Measurements from ENCODE around the gene AIFM1. TPM values are rescaled to one million over a fixed set of nuclear protein-coding genes. Genes with fewer than 3 reads are reported as not detected.
A peak's percentile ranks its signal among the peaks of the same experiment; 100 is the strongest.

Gene AIFM1
- total and polyA plus RNA-seq, 2 experiments from 2014 or later = 29.6 to 47.3 TPM

- no peaks in the 10 kb centered on the region for H3K36me3 ChIP-seq (ENCODE audit: insufficient read depth)
- no peaks in the 10 kb centered on the region for H3K9me3 Mint-ChIP-seq
- H3K27me3 Mint-ChIP-seq (ENCODE audit: insufficient read depth, low read depth, poor library complexity) = peaks cover 11% of the 10 kb centered on the region
- peak overlapping the region; percentile 66 for H3K4me2 ChIP-seq
- DNase-seq (ENCODE audit: low spot score) = peak; percentile 66
- peak overlapping the region; percentile 55 for H3K4me3 ChIP-seq
- no peaks in the 10 kb centered on the region for H3K9me2 ChIP-seq (ENCODE audit: insufficient read depth)
- H3K27me3 ChIP-seq (ENCODE audit: insufficient read depth) = peaks cover 18% of the 10 kb centered on the region
- ATAC-seq = peak; percentile 82
- no peaks in the 10 kb centered on the region for H3K79me2 ChIP-seq (replicated peaks; ENCODE audit: insufficient read depth)
- no peaks in the 10 kb centered on the region for H4K20me1 ChIP-seq (replicated peaks; ENCODE audit: insufficient read depth)
- H3K27ac ChIP-seq (ENCODE audit: low read depth) = no peak overlapping the region
- no peaks in the 10 kb centered on the region for H3F3A ChIP-seq (replicated peaks; ENCODE audit: low read depth)
- H3K4me3 Mint-ChIP-seq = peak overlapping the region; percentile 72; the same call in 2 of the 3 replicates
- H3K36me3 Mint-ChIP-seq (ENCODE audit: low read depth) = peaks cover 2% of the 10 kb centered on the region; the same call in 1 of the 3 replicates
- H2AFZ ChIP-seq = peak overlapping the region; percentile 32; the same call in 1 of the 2 replicates
- no peak overlapping the region for H3K27ac Mint-ChIP-seq
- H3K4me1 Mint-ChIP-seq = peaks cover 14% of the 10 kb centered on the region; the same call in 2 of the 3 replicates
- TF ChIP-seq JUNB (IDR thresholded peaks at IDR 0.05; ENCODE audit: unreplicated experiment) = no peak
- peak; percentile 45 to 68 for TF ChIP-seq CTCF (conservative IDR thresholded peaks at IDR 0.05; ENCODE audit: low read depth in 2 of 2)
- no peak for TF ChIP-seq NANOG (IDR thresholded peaks at IDR 0.05; ENCODE audit: borderline replicate concordance)
- no peak for TF ChIP-seq REST (IDR thresholded peaks at IDR 0.05; ENCODE audit: unreplicated experiment)
- no peak for TF ChIP-seq CREB1 (CRISPR knock-in tag; IDR thresholded peaks at IDR 0.05; ENCODE audit: low read depth)
- TF ChIP-seq EZH2phosphoT487 (IDR thresholded peaks at IDR 0.05; ENCODE audit: unreplicated experiment) = no peak
- no peaks in the 10 kb centered on the region for H3K4me1 ChIP-seq (ENCODE audit: insufficient read depth)
Observed at GRCh38 chrX:130120746-130121504, 44.7 kb downstream of the AIFM1 start.

GRCh38 chrX:130120321-130120731, 45.3 kb downstream of the AIFM1 start:
- peak; percentile 60 for DNase-seq (ENCODE audit: low spot score)
- H3K4me3 Mint-ChIP-seq = peak overlapping the region; percentile 72

More at GRCh38 chrX:130120321-130120731, 45.3 kb downstream of the AIFM1 start:
- Histone ChIP-seq H3F3A (replicated peaks; ENCODE audit: low read depth) (no peaks in the 10 kb centered on the region), H3K4me1 (ENCODE audit: insufficient read depth) (no peaks in the 10 kb centered on the region), H2AFZ (peak overlapping the region; percentile 32; the same call in 1 of the 2 replicates), H3K4me2 (peak overlapping the region; percentile 66), H4K20me1 (replicated peaks; ENCODE audit: insufficient read depth) (no peaks in the 10 kb centered on the region), H3K36me3 (ENCODE audit: insufficient read depth) (no peaks in the 10 kb centered on the region), H3K27me3 (ENCODE audit: insufficient read depth) (peaks cover 18% of the 10 kb centered on the region), H3K4me3 (peak overlapping the region; percentile 55), H3K79me2 (replicated peaks; ENCODE audit: insufficient read depth) (no peaks in the 10 kb centered on the region), H3K9me2 (ENCODE audit: insufficient read depth) (no peaks in the 10 kb centered on the region), H3K27ac (ENCODE audit: low read depth) (no peak overlapping the region)
- Mint-ChIP-seq H3K27me3 (ENCODE audit: insufficient read depth, low read depth, poor library complexity) (peaks cover 13% of the 10 kb centered on the region), H3K9me3 (no peaks in the 10 kb centered on the region), H3K27ac (no peak overlapping the region), H3K4me1 (peaks cover 14% of the 10 kb centered on the region; the same call in 2 of the 3 replicates), H3K36me3 (ENCODE audit: low read depth) (peaks cover 2% of the 10 kb centered on the region; the same call in 1 of the 3 replicates)
- TF ChIP-seq EZH2phosphoT487 (IDR thresholded peaks at IDR 0.05; ENCODE audit: unreplicated experiment) (no peak), CTCF (conservative IDR thresholded peaks at IDR 0.05; ENCODE audit: low read depth in 2 of 2) (peak in 1 of 2 experiments; percentile 34; a peak in 2 of 4 replicates)
- peak; percentile 79 for ATAC-seq

All from GM23338 (cell line).